ENCODE results near the gene ZBTB42.

DNA sequence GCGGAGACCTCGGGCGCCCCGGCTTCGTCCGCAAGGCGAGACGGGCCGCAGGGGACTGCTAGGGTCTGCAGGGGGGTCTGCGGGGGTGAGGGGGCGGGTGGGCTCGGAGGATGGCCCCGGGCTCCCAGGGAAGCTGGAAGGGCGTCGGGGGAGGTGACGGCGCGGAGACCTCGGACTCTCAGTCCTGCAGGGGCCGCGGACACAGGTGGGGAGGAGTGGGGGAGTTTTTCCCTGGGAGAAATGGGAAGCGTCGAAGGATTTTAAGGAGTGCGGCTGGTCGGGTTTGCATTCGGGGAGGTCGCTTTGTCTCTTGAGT, 25.9 kb downstream of the ZBTB42 start:
- TF ChIP-seq, protein P1, sequence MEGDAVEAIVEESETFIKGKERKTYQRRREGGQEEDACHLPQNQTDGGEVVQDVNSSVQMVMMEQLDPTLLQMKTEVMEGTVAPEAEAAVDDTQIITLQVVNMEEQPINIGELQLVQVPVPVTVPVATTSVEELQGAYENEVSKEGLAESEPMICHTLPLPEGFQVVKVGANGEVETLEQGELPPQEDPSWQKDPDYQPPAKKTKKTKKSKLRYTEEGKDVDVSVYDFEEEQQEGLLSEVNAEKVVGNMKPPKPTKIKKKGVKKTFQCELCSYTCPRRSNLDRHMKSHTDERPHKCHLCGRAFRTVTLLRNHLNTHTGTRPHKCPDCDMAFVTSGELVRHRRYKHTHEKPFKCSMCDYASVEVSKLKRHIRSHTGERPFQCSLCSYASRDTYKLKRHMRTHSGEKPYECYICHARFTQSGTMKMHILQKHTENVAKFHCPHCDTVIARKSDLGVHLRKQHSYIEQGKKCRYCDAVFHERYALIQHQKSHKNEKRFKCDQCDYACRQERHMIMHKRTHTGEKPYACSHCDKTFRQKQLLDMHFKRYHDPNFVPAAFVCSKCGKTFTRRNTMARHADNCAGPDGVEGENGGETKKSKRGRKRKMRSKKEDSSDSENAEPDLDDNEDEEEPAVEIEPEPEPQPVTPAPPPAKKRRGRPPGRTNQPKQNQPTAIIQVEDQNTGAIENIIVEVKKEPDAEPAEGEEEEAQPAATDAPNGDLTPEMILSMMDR (IDR thresholded peaks at IDR 0.05) = no peak
- TF ChIP-seq POLR2A (IDR thresholded peaks at IDR 0.05) = no peak
